ENCODE measurements around the gene PPP1R12B. TPM values are rescaled to one million over a fixed set of nuclear protein-coding genes. Genes with fewer than 3 reads are reported as not detected.

Gene PPP1R12B
- total and polyA plus RNA-seq, 4 donors = 4.0 to 31.6 (median 9.7) TPM

GRCh38 chr1:202324646-202325045 is 23.9 kb upstream of the PPP1R12B start:
- Histone ChIP-seq H3K9me3 (ENCODE audit: control insufficient read depth in 4 of 4, low read length in 3 of 4) (no peaks in the 10 kb centered on the region), H3K36me3 (ENCODE audit: control insufficient read depth in 4 of 4, insufficient read depth in 3 of 4, low read depth in 1 of 4, low read length in 3 of 4) (no peaks in the 10 kb centered on the region), H3K27ac (ENCODE audit: low read depth in 1 of 2, low read length in 2 of 2) (no peak overlapping the region), H3K4me1 (ENCODE audit: control insufficient read depth in 4 of 4, insufficient read depth in 4 of 4, low read length in 3 of 4) (no peaks in the 10 kb centered on the region), H3K27me3 (ENCODE audit: control insufficient read depth in 4 of 4, insufficient read depth in 4 of 4, low read length in 3 of 4) (no peaks in the 10 kb centered on the region), H3K4me3 (ENCODE audit: low read depth in 1 of 3, low read length in 3 of 3) (no peak overlapping the region), H3K9ac (ENCODE audit: low read depth in 1 of 2, low read length in 2 of 2) (no peak overlapping the region)
- TF ChIP-seq HNF4G (IDR thresholded peaks at IDR 0.05) (no peak), FOXA2 (IDR thresholded peaks at IDR 0.05) (no peak), EGR1 (IDR thresholded peaks at IDR 0.05; ENCODE audit: low read depth in 2 of 2) (no peak), TAF1 (conservative IDR thresholded peaks at IDR 0.05) (no peak), RAD21 (IDR thresholded peaks at IDR 0.05) (no peak), HNF4A (conservative IDR thresholded peaks at IDR 0.05) (no peak)
- TF ChIP-seq, protein P1, sequence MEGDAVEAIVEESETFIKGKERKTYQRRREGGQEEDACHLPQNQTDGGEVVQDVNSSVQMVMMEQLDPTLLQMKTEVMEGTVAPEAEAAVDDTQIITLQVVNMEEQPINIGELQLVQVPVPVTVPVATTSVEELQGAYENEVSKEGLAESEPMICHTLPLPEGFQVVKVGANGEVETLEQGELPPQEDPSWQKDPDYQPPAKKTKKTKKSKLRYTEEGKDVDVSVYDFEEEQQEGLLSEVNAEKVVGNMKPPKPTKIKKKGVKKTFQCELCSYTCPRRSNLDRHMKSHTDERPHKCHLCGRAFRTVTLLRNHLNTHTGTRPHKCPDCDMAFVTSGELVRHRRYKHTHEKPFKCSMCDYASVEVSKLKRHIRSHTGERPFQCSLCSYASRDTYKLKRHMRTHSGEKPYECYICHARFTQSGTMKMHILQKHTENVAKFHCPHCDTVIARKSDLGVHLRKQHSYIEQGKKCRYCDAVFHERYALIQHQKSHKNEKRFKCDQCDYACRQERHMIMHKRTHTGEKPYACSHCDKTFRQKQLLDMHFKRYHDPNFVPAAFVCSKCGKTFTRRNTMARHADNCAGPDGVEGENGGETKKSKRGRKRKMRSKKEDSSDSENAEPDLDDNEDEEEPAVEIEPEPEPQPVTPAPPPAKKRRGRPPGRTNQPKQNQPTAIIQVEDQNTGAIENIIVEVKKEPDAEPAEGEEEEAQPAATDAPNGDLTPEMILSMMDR (IDR thresholded peaks at IDR 0.05; ENCODE audit: low read depth, low read length, missing input control) = no peak
- TF ChIP-seq, protein P2, sequence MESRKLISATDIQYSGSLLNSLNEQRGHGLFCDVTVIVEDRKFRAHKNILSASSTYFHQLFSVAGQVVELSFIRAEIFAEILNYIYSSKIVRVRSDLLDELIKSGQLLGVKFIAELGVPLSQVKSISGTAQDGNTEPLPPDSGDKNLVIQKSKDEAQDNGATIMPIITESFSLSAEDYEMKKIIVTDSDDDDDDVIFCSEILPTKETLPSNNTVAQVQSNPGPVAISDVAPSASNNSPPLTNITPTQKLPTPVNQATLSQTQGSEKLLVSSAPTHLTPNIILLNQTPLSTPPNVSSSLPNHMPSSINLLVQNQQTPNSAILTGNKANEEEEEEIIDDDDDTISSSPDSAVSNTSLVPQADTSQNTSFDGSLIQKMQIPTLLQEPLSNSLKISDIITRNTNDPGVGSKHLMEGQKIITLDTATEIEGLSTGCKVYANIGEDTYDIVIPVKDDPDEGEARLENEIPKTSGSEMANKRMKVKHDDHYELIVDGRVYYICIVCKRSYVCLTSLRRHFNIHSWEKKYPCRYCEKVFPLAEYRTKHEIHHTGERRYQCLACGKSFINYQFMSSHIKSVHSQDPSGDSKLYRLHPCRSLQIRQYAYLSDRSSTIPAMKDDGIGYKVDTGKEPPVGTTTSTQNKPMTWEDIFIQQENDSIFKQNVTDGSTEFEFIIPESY (IDR thresholded peaks at IDR 0.05) = no peak
- TF ChIP-seq, protein P3, sequence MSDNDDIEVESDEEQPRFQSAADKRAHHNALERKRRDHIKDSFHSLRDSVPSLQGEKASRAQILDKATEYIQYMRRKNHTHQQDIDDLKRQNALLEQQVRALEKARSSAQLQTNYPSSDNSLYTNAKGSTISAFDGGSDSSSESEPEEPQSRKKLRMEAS (IDR thresholded peaks at IDR 0.05) = no peak
- WGBS = 81% methylated on average over 2 of the region's 2 CpGs
- no peak for DNase-seq (ENCODE audit: low spot score)

- Histone ChIP-seq H3K27ac (ENCODE audit: low read depth in 1 of 2, low read length in 2 of 2) (no peak overlapping the region), H3K27me3 (ENCODE audit: control insufficient read depth in 4 of 4, insufficient read depth in 4 of 4, low read length in 3 of 4) (no peaks in the 10 kb centered on the region), H3K4me3 (ENCODE audit: low read depth in 1 of 3, low read length in 3 of 3) (no peak overlapping the region), H3K9me3 (ENCODE audit: control insufficient read depth in 4 of 4, low read length in 3 of 4) (no peaks in the 10 kb centered on the region), H3K36me3 (ENCODE audit: control insufficient read depth in 4 of 4, insufficient read depth in 3 of 4, low read depth in 1 of 4, low read length in 3 of 4) (no peaks in the 10 kb centered on the region), H3K4me1 (ENCODE audit: control insufficient read depth in 4 of 4, insufficient read depth in 4 of 4, low read length in 3 of 4) (peaks cover 0 to 5% (median 3%) of the 10 kb centered on the region in 4 donors), H3K9ac (ENCODE audit: low read depth in 1 of 2, low read length in 2 of 2) (no peak overlapping the region)
- TF ChIP-seq, protein P4, sequence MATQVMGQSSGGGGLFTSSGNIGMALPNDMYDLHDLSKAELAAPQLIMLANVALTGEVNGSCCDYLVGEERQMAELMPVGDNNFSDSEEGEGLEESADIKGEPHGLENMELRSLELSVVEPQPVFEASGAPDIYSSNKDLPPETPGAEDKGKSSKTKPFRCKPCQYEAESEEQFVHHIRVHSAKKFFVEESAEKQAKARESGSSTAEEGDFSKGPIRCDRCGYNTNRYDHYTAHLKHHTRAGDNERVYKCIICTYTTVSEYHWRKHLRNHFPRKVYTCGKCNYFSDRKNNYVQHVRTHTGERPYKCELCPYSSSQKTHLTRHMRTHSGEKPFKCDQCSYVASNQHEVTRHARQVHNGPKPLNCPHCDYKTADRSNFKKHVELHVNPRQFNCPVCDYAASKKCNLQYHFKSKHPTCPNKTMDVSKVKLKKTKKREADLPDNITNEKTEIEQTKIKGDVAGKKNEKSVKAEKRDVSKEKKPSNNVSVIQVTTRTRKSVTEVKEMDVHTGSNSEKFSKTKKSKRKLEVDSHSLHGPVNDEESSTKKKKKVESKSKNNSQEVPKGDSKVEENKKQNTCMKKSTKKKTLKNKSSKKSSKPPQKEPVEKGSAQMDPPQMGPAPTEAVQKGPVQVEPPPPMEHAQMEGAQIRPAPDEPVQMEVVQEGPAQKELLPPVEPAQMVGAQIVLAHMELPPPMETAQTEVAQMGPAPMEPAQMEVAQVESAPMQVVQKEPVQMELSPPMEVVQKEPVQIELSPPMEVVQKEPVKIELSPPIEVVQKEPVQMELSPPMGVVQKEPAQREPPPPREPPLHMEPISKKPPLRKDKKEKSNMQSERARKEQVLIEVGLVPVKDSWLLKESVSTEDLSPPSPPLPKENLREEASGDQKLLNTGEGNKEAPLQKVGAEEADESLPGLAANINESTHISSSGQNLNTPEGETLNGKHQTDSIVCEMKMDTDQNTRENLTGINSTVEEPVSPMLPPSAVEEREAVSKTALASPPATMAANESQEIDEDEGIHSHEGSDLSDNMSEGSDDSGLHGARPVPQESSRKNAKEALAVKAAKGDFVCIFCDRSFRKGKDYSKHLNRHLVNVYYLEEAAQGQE (IDR thresholded peaks at IDR 0.05) = no peak
- TF ChIP-seq RXRA (IDR thresholded peaks at IDR 0.05) (no peak), HNF4A (conservative IDR thresholded peaks at IDR 0.05) (no peak), EGR1 (IDR thresholded peaks at IDR 0.05; ENCODE audit: low read depth in 2 of 2) (no peak), FOXA1 (IDR thresholded peaks at IDR 0.05) (no peak), TAF1 (conservative IDR thresholded peaks at IDR 0.05) (no peak), JUND (IDR thresholded peaks at IDR 0.05) (no peak), SP1 (IDR thresholded peaks at IDR 0.05) (no peak), YY1 (IDR thresholded peaks at IDR 0.05) (no peak), RAD21 (IDR thresholded peaks at IDR 0.05) (no peak), FOXA2 (IDR thresholded peaks at IDR 0.05) (no peak), NR2F2 (IDR thresholded peaks at IDR 0.05) (no peak)
- TF ChIP-seq, protein P2 (IDR thresholded peaks at IDR 0.05) = no peak
- TF ChIP-seq, protein P1 (IDR thresholded peaks at IDR 0.05; ENCODE audit: low read depth, low read length, missing input control) = no peak
- TF ChIP-seq, protein P3 (IDR thresholded peaks at IDR 0.05) = no peak
- TF ChIP-seq, protein P5, sequence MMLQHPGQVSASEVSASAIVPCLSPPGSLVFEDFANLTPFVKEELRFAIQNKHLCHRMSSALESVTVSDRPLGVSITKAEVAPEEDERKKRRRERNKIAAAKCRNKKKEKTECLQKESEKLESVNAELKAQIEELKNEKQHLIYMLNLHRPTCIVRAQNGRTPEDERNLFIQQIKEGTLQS (IDR thresholded peaks at IDR 0.05) = no peak
- no peak for DNase-seq (ENCODE audit: low spot score)
These were observed 18.6 kb upstream of the PPP1R12B start for GRCh38 chr1:202329891-202330290.

All from liver (tissue), 9 donors.